C4-2B (cell line): ENCODE measurements around the gene SYNPR.

Experiments
- ZFX ChIP-seq: fragments of 450-650 bp; IDR thresholded peaks from 2 replicates; pipeline ENCODE4 v1.6.1; 2017
- TF ChIP-seq, protein P1 (sequence below): fragments of 450-650 bp; conservative IDR thresholded peaks from 2 replicates; pipeline ENCODE4 v1.5.1; 2017; ENCODE audit warnings: mild to moderate bottlenecking

DNA sequence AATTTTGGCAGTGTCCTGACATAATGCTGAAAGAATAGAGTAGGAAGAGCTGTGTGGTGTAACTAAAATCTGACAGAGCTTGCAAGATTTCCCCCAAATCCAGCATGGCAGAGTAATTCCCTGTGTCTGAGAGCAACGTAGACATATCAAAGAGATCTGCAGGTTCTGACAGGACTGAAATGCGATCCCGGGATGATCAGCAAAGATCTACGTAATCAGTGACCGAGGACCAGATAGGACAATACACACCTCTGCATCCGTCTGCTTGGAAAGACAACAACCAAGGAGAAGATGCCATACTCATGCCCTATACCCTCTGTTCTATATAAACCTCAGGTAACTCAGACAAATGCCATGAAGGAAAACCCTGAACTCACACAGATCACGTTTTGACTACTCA lies 26.6 kb upstream of the SYNPR start:
- TF ChIP-seq, protein P1, sequence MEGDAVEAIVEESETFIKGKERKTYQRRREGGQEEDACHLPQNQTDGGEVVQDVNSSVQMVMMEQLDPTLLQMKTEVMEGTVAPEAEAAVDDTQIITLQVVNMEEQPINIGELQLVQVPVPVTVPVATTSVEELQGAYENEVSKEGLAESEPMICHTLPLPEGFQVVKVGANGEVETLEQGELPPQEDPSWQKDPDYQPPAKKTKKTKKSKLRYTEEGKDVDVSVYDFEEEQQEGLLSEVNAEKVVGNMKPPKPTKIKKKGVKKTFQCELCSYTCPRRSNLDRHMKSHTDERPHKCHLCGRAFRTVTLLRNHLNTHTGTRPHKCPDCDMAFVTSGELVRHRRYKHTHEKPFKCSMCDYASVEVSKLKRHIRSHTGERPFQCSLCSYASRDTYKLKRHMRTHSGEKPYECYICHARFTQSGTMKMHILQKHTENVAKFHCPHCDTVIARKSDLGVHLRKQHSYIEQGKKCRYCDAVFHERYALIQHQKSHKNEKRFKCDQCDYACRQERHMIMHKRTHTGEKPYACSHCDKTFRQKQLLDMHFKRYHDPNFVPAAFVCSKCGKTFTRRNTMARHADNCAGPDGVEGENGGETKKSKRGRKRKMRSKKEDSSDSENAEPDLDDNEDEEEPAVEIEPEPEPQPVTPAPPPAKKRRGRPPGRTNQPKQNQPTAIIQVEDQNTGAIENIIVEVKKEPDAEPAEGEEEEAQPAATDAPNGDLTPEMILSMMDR, result no peak
- no peak for TF ChIP-seq ZFX
